H1 (cell line): Measurements from ENCODE around the gene PTPRG. TPM values are rescaled to one million over a fixed set of nuclear protein-coding genes. Genes with fewer than 3 reads are reported as not detected.

Experiments used
- RXRA ChIP-seq: IDR thresholded peaks from 2 replicates; pipeline ENCODE4 v1.6.1; 2011; ENCODE audit warnings: low read depth, mild to moderate bottlenecking, low read length, moderate library complexity; ENCODE audit not compliant: insufficient read depth
- polyA plus RNA-seq, 7 experiments: library from polyadenylated mRNA; depleted of rRNA in 3 of 7; stranded (reverse) in 5 of 7; unstranded in 2 of 7; fragments of >200 nt in 5 of 7; fragments of 200-250 nt in 2 of 7; gene quantifications; 1 replicate in 5 of 7; 2 replicates in 1 of 7; 4 replicates in 1 of 7; pipeline versions ENCODE4 v1.2.1 to v1.2.3, GENCODE V29; 2011 to 2013; ENCODE audit warnings: missing spikeins in 2 of 7, mixed read lengths in 2 of 7
- total RNA-seq: library from RNA; stranded (reverse); fragmentation: NEBNext Ultra II Directional; extraction: Animal tissue kit (Norgen Biotek cat#: 25700); gene quantifications from 2 replicates; pipeline ENCODE4 v1.2.1, GENCODE V29; 2021

The PTPRG gene
- total and polyA plus RNA-seq, 2 of the 8 experiments (the other 6 are each of a cell fraction or from before 2014, with no cell fraction given): 23.3 to 96.2 TPM

DNA sequence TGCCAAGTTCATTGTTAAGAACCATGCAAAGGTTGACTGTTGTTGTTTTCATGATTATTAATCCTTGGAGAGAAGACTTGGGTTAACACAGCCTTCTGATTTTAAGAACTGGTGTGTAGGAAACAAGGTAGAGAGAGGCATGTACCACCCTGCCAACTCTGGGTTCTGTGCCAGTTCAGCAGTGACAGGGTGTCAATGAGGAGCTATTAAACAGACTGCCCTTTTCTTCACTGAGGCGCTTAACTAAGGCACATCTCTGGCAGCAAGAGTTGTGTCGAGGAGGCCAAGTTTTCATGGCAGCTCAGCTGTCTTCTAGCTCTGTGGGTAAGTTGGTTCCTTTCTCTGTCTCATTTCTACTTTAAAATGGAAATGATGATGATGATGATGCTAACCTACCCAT, 694.4 kb downstream of the PTPRG start (continued):
- TF ChIP-seq RXRA: no peak
